ENCODE measurements around the gene SELENOH.

Gene SELENOH

DNA sequence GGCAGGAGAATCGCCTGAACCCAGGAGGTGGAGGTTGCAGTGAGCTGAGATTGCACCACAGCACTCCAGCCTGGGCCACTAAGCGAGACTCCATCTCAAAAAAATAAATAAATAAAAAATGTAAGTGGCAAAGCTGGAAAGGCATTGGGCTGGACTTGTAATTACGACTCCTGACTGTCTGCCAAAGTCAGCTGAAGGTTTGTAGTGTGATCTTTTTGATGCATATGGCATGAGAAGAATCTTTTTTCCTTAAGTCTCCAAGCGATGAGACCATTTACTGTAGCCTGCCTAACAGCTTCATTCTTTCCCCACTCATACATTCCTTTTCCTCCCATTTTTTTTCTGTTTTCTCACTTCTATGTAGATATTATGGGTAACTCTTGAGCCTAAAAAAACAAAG lies 45.1 kb downstream of the SELENOH start:
- no peak for DNase-seq

DNA sequence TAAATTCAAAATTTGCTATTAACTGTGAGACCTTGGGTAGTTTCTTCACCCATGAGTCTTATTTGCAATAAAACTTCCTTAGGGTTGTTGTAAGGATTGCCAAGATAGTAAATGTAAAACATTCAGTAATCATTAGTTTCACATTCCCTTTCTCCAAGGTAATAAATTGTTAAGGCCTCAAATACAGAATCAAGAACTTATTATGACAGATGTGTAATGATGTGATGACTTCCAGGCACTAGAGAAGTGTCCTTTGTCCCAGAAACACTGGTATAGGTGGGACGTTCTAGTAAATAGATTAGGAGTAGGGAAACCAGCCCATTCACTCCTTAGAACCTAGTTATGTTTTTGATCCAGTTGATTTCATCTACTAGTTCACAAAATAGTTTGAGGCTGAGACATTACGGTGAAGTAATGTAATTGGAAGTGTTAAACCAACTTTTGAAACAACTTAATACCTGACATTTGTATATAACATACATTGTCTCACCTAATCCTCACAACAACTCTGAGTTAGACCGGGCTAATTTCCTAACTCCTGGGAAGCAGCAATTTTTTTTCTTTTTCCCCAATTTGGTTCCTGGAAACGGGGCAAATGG lies 45.8 kb downstream of the SELENOH start:
- no peak for DNase-seq

DNA sequence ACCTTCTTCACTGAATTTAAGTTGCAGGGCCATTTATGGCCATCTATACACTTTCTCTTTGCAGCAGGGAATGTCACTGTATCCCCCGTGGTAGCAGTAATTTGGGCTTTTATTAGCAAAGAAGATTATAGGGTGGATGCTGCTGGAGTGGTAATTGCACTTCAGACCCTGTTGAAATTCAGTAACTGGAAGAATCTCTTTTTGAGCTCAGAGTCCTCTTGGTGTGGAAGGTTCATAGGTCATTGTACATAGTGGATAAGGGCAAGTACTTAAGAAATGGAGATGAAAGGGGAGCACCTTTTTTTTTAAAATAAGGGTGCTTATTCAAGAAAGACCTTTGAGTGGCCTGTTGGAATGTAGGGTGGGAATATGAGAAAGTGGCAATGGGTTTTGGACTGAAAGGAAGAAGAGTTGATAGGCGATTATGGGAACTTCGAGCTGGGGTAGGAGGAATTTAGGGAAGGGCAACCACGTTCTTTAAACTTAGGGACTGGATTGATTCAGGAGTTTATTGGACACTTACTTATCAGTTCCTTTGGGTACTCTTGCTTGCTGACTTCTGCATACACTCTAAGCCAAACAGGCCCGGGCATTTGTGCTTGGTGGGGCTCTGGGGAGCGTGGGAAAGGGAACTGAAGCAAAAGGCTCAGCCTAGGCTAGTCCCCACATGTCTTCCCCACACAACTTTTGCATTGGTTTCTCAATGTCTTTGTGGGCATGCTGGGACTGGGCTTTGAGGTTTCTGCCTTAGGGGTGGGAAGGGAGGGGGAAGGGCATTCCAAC lies 46.8 kb downstream of the SELENOH start:
- no peak for DNase-seq

DNA sequence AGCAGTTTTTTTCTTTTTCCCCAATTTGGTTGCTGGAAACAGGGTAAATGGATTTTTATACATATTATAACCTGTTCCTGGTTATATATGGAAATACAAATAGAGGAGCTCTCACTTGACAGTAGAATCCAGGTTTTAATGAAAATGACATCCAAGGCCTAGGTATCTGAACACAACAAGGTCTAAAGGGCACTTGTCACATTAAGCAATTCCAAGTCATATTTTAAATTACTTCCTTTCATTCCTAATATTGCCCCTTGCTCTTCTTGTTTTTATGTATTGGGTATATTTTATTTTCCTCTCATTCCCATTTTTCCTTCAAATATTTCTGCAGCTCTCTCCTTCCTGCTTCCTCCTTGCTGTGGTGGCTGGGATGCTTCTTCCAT lies 47.4 kb downstream of the SELENOH start:
- no peak for DNase-seq

DNA sequence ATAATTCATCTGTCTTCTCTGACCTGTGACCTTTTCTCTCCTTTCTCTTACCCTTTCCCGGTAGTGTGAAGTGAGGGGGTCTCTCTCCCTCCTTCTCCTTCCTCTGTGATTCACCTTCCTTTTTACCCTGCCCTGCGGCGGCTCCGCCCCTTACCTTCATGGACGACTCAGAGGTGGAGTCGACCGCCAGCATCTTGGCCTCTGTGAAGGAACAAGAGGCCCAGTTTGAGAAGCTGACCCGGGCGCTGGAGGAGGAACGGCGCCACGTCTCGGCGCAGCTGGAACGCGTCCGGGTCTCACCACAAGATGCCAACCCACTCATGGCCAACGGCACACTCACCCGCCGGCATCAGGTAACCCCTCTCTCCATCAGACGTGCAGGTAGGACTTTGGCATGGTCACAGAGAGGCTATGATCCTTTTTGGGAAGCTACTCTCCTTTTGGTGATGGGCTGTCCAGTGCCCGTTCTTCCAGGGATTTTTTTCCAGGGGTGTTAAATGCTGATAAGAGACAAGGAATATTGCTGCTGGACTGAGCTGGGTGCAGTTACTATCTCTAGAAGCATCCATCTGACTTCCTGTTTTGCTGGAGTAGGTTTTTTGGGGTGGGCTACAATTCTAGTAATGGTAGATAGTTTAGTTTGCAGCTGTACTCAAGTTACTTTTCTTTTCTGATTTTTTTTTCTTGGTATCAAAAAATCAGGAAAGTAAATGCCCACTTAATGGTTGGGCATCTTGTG lies 50.2 kb downstream of the SELENOH start:
- no peak for DNase-seq

DNA sequence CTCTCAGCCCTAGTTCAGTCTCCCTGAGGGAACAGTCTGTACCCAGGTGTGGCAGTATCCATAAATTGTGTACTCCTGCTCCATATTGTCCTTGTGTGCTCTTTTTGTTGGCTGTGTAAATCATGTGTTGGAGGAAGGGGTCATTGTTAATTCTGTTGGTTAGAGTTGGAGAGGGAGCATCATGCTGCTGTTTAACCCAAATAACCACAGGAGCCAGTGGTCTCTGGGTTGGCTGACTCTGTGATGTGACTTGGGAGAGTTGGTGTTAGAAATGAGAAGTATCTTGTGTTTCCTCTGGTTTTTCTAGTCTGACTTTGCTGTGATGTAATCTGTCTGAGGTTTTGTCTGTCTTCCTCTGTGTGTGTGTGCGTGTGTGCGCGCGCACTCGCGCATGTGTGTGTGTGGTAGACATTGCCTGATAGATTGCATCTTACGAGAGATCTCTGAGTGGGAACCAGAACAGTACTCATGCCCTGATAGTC lies 50.8 kb downstream of the SELENOH start:
- DNase-seq, result peak; percentile 73

DNA sequence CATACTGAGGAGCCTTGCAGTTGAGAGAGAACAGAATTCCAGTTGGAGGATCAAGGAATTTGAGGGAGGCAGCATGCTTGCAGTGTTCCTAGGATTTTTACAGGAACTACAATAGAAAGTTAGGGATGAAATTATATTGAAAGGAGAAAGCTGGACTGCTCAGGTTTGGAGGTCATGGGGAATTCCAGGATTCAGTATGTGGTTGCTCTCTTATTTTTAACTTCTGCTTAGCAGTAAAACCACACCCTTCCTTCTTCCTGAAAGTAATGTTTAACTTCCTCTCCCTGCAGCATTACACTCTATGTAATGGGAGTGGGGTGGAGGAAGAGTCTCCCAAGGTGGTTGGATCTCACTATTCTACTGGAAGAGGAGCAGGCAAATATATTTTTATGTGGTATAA lies 51.6 kb downstream of the SELENOH start:
- no peak for DNase-seq
